ENCODE measurements around the gene ENTPD8.

The ENTPD8 gene

DNA sequence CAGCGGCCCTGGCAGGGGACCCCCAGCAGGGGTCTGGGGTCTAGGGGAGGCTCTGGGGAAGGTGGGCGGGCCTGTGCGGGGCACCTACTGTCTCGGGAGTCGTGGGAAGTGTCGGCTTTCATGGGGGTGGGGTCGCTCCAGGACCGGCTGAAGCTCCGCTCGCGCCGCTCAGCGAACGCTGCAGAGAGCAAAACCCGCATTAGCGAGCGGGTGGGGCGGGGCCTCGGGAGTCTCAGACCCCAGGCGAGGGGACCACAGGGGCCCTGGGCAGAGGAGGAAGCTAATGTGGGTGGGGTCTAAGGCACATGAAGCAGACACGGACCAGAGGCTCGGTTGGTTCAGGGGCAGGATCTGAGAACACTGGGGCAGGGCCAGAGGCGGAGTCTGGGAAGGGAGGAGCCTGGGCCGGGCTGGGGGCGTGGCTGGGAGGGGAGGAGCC is 12.5 kb upstream of the ENTPD8 start:
- peak; percentile 47 for ATAC-seq
- TF ChIP-seq BACH2 (CRISPR knock-in tag; IDR thresholded peaks at IDR 0.05; ENCODE audit: borderline replicate concordance) (no peak), RARB (CRISPR knock-in tag; IDR thresholded peaks at IDR 0.05) (no peak), TCF4 (CRISPR knock-in tag; IDR thresholded peaks at IDR 0.05; ENCODE audit: borderline replicate concordance) (no peak), PPARA (CRISPR knock-in tag; IDR thresholded peaks at IDR 0.05; ENCODE audit: borderline replicate concordance) (no peak), ZNF8 (CRISPR knock-in tag; IDR thresholded peaks at IDR 0.05) (no peak), GLIS3 (CRISPR knock-in tag; IDR thresholded peaks at IDR 0.05) (no peak), ZC3H10 (CRISPR knock-in tag; IDR thresholded peaks at IDR 0.05) (no peak), ZFP3 (CRISPR knock-in tag; IDR thresholded peaks at IDR 0.05) (no peak), ISL1 (CRISPR knock-in tag; IDR thresholded peaks at IDR 0.05) (no peak), CSDC2 (CRISPR knock-in tag; IDR thresholded peaks at IDR 0.05) (no peak), ZNF565 (CRISPR knock-in tag; conservative IDR thresholded peaks at IDR 0.05; ENCODE audit: low read depth) (no peak), ZNF70 (CRISPR knock-in tag; IDR thresholded peaks at IDR 0.05) (no peak)
- TF ChIP-seq, protein P1, sequence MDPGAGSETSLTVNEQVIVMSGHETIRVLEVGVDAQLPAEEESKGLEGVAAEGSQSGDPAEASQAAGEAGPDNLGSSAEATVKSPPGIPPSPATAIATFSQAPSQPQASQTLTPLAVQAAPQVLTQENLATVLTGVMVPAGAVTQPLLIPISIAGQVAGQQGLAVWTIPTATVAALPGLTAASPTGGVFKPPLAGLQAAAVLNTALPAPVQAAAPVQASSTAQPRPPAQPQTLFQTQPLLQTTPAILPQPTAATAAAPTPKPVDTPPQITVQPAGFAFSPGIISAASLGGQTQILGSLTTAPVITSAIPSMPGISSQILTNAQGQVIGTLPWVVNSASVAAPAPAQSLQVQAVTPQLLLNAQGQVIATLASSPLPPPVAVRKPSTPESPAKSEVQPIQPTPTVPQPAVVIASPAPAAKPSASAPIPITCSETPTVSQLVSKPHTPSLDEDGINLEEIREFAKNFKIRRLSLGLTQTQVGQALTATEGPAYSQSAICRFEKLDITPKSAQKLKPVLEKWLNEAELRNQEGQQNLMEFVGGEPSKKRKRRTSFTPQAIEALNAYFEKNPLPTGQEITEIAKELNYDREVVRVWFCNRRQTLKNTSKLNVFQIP (CRISPR knock-in tag; IDR thresholded peaks at IDR 0.05; ENCODE audit: borderline replicate concordance, low read depth), result no peak
- TF ChIP-seq, protein P2, sequence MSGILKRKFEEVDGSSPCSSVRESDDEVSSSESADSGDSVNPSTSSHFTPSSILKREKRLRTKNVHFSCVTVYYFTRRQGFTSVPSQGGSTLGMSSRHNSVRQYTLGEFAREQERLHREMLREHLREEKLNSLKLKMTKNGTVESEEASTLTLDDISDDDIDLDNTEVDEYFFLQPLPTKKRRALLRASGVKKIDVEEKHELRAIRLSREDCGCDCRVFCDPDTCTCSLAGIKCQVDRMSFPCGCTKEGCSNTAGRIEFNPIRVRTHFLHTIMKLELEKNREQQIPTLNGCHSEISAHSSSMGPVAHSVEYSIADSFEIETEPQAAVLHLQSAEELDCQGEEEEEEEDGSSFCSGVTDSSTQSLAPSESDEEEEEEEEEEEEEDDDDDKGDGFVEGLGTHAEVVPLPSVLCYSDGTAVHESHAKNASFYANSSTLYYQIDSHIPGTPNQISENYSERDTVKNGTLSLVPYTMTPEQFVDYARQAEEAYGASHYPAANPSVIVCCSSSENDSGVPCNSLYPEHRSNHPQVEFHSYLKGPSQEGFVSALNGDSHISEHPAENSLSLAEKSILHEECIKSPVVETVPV (CRISPR knock-in tag; IDR thresholded peaks at IDR 0.05), result no peak
- TF ChIP-seq, protein P3, sequence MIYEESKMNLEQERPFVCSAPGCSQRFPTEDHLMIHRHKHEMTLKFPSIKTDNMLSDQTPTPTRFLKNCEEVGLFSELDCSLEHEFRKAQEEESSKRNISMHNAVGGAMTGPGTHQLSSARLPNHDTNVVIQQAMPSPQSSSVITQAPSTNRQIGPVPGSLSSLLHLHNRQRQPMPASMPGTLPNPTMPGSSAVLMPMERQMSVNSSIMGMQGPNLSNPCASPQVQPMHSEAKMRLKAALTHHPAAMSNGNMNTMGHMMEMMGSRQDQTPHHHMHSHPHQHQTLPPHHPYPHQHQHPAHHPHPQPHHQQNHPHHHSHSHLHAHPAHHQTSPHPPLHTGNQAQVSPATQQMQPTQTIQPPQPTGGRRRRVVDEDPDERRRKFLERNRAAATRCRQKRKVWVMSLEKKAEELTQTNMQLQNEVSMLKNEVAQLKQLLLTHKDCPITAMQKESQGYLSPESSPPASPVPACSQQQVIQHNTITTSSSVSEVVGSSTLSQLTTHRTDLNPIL (CRISPR knock-in tag; IDR thresholded peaks at IDR 0.05; ENCODE audit: low read depth), result no peak
- TF ChIP-seq, protein P4, sequence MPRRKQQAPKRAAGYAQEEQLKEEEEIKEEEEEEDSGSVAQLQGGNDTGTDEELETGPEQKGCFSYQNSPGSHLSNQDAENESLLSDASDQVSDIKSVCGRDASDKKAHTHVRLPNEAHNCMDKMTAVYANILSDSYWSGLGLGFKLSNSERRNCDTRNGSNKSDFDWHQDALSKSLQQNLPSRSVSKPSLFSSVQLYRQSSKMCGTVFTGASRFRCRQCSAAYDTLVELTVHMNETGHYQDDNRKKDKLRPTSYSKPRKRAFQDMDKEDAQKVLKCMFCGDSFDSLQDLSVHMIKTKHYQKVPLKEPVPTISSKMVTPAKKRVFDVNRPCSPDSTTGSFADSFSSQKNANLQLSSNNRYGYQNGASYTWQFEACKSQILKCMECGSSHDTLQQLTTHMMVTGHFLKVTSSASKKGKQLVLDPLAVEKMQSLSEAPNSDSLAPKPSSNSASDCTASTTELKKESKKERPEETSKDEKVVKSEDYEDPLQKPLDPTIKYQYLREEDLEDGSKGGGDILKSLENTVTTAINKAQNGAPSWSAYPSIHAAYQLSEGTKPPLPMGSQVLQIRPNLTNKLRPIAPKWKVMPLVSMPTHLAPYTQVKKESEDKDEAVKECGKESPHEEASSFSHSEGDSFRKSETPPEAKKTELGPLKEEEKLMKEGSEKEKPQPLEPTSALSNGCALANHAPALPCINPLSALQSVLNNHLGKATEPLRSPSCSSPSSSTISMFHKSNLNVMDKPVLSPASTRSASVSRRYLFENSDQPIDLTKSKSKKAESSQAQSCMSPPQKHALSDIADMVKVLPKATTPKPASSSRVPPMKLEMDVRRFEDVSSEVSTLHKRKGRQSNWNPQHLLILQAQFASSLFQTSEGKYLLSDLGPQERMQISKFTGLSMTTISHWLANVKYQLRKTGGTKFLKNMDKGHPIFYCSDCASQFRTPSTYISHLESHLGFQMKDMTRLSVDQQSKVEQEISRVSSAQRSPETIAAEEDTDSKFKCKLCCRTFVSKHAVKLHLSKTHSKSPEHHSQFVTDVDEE (CRISPR knock-in tag; IDR thresholded peaks at IDR 0.05), result no peak

DNA sequence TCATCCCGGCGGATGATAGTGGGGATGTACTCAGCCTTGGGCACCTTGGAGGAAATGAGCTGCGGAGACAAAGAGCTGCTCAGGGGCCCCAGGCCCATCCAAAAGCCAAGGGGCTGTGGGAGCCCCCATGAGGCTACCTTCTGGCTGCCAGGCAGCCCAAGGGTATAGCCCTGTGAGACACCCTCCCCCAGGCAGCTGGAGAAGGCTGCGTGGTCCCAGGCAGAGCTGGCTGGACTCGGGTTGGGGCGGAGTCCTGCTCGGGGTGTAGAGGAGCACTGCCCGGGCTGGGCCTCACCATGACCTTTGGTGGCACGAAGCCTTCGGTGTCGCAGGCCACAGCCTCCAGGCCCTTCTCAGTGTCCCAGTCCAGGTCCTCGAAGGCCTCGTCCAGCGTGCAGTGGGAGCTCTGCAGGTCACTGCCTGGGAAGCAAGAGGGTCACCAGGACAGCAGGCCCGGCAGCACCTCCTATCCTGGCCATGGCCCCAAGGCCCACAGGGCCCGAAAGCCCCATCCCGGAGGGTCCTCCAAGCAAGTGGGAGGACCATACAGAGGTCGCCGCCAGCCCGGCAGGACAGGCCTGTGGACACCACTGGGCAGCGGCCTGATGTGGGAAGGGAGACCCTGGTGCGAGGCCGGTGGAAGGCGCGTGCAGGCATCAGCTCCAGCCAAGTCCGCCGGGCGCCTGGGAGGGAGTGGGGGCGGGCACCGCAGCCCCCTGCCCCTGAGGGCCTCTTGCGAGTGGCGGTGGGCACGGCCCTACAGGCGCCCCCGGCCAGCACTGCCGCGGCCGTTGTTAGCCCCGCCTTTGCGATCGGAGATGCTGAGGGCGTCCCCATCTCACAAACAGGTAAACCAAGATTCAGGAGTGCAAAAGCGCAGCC is 11.8 kb upstream of the ENTPD8 start:
- TF ChIP-seq ZNF70 (CRISPR knock-in tag; IDR thresholded peaks at IDR 0.05) (no peak), SNAI2 (CRISPR knock-in tag; IDR thresholded peaks at IDR 0.05) (no peak), ESRRG (CRISPR knock-in tag; IDR thresholded peaks at IDR 0.05) (no peak), GLIS3 (CRISPR knock-in tag; IDR thresholded peaks at IDR 0.05) (no peak), ISL1 (CRISPR knock-in tag; IDR thresholded peaks at IDR 0.05) (no peak), BACH2 (CRISPR knock-in tag; IDR thresholded peaks at IDR 0.05; ENCODE audit: borderline replicate concordance) (no peak)
- TF ChIP-seq, protein P1 (CRISPR knock-in tag; IDR thresholded peaks at IDR 0.05; ENCODE audit: borderline replicate concordance, low read depth), result no peak
- ATAC-seq, result no peak

DNA sequence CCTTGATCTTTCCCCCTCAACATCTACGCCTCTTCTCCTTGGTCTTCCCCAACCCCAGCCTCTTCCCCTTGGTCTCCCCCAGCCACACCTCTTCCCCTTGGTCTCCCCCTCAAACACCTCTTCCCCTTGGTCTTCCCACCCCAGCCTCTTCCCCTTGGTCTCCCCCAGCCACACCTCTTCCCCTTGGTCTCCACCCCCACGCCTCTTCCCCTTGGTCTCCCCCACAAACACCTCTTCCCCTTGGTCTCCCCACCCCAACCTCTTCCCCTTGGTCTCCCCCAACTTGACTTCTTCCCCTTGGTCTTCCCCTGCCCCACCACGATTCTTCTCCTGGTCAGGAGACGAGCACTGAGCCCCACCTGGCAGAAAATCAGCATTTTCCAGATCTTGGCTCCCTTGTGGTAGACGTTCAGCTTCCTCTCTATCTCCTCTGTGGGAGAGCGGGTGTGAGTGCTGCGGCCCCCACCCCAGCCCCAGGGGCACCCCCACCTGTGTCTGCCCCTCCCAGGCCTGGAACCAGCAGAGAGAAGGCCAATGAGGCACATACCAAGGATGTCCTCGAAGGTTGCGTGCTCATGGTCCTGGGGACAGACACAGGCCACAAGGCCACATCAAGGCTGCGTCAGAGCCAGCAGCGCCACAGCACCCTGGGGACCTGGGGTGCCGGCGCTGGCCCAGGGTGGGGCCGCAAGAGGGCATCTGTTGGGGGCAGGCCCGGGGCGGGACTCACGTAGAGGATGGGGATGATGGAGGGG is 11.0 kb upstream of the ENTPD8 start:
- ATAC-seq, result no peak
- TF ChIP-seq ARNTL (CRISPR knock-in tag; IDR thresholded peaks at IDR 0.05; ENCODE audit: borderline replicate concordance, low read depth) (no peak), RARB (CRISPR knock-in tag; IDR thresholded peaks at IDR 0.05) (no peak), GLIS3 (CRISPR knock-in tag; IDR thresholded peaks at IDR 0.05) (no peak), TOX (CRISPR knock-in tag; IDR thresholded peaks at IDR 0.05; ENCODE audit: borderline replicate concordance) (no peak), ZNF70 (CRISPR knock-in tag; IDR thresholded peaks at IDR 0.05) (no peak), ZC3H10 (CRISPR knock-in tag; IDR thresholded peaks at IDR 0.05) (no peak), TCF4 (CRISPR knock-in tag; IDR thresholded peaks at IDR 0.05; ENCODE audit: borderline replicate concordance) (no peak)
- TF ChIP-seq, protein P5, sequence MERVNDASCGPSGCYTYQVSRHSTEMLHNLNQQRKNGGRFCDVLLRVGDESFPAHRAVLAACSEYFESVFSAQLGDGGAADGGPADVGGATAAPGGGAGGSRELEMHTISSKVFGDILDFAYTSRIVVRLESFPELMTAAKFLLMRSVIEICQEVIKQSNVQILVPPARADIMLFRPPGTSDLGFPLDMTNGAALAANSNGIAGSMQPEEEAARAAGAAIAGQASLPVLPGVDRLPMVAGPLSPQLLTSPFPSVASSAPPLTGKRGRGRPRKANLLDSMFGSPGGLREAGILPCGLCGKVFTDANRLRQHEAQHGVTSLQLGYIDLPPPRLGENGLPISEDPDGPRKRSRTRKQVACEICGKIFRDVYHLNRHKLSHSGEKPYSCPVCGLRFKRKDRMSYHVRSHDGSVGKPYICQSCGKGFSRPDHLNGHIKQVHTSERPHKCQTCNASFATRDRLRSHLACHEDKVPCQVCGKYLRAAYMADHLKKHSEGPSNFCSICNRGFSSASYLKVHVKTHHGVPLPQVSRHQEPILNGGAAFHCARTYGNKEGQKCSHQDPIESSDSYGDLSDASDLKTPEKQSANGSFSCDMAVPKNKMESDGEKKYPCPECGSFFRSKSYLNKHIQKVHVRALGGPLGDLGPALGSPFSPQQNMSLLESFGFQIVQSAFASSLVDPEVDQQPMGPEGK (CRISPR knock-in tag; IDR thresholded peaks at IDR 0.05; ENCODE audit: borderline replicate concordance), result no peak
- TF ChIP-seq, protein P4 (CRISPR knock-in tag; IDR thresholded peaks at IDR 0.05), result no peak

Data from SK-N-SH treated with all-trans-retinoic acid at 6 μM for 48 hours (cell line).